Frontal cortex (tissue), 4 donors: Measurements from ENCODE around the gene KNL1. TPM values are rescaled to one million over a fixed set of nuclear protein-coding genes. Genes with fewer than 3 reads are reported as not detected.

ENCODE experiments used
- DNase-seq, 2 donors: peaks; one replicate each; pipeline ENCODE4 v3.0.0; 2012; ENCODE audit warnings: low spot score in 2 of 2
- FAIRE-seq: peaks from 2 replicates; lab custom pipeline; 2012; peaks lifted over from hg19 to GRCh38; lab: Jason Lieb, UNC
- total RNA-seq: library from RNA; depleted of rRNA; stranded (reverse); fragments of >200 nt; gene quantifications from one replicate; pipeline ENCODE4 v1.2.3, GENCODE V29; 2014
- donor health status: control.
- donor health status: control.
- donor health status: control.

The KNL1 gene, protein sequence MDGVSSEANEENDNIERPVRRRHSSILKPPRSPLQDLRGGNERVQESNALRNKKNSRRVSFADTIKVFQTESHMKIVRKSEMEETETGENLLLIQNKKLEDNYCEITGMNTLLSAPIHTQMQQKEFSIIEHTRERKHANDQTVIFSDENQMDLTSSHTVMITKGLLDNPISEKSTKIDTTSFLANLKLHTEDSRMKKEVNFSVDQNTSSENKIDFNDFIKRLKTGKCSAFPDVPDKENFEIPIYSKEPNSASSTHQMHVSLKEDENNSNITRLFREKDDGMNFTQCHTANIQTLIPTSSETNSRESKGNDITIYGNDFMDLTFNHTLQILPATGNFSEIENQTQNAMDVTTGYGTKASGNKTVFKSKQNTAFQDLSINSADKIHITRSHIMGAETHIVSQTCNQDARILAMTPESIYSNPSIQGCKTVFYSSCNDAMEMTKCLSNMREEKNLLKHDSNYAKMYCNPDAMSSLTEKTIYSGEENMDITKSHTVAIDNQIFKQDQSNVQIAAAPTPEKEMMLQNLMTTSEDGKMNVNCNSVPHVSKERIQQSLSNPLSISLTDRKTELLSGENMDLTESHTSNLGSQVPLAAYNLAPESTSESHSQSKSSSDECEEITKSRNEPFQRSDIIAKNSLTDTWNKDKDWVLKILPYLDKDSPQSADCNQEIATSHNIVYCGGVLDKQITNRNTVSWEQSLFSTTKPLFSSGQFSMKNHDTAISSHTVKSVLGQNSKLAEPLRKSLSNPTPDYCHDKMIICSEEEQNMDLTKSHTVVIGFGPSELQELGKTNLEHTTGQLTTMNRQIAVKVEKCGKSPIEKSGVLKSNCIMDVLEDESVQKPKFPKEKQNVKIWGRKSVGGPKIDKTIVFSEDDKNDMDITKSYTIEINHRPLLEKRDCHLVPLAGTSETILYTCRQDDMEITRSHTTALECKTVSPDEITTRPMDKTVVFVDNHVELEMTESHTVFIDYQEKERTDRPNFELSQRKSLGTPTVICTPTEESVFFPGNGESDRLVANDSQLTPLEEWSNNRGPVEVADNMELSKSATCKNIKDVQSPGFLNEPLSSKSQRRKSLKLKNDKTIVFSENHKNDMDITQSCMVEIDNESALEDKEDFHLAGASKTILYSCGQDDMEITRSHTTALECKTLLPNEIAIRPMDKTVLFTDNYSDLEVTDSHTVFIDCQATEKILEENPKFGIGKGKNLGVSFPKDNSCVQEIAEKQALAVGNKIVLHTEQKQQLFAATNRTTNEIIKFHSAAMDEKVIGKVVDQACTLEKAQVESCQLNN (N-terminal part only)
- total RNA-seq: 6.5 TPM

DNA sequence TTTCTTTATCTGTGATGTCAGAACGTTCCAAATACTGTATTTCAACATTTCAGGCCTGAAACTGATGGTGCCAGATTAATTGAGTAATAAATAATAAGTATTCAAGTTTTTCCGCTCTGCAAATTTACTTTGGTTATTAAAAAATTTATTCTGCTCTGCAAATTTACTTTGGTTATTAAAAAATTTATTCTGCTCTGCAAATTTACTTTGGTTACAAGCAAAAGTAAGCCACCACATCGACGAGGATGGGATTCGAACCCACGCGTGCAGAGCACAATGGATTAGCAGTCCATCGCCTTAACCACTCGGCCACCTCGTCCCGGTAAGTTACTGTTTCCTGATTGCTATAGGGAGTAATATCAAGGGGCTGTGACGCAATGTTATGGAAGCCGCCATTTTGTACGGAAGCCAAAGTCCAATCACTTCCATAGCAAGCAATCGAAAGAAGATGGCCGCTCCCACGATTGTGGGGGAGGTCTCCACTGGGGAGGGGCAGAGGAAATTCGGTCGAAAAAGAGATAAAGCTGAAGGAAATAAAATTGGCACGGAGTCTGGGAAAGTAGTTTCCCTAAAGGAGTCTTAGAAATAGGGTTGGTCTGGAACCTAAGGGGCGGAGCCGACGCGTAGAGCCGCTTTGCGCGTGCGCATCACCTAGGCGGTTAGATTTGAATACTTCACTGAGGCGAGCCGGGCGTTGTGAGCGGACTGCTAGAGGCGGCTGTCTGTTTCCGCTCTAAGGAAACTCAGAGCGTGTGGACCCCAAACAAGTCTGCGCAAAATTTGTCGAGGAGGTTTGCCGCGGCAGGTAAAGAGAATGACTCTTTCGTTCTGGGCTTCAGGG, at the start of gene KNL1:
KNL1 (plus strand) TSS at position 662 of the 841 bp plus-strand sequence. CDS start 8,683 bp downstream, outside the sequence.
- DNase-seq: peak; percentile 79 to 87
- no peak for FAIRE-seq

DNA sequence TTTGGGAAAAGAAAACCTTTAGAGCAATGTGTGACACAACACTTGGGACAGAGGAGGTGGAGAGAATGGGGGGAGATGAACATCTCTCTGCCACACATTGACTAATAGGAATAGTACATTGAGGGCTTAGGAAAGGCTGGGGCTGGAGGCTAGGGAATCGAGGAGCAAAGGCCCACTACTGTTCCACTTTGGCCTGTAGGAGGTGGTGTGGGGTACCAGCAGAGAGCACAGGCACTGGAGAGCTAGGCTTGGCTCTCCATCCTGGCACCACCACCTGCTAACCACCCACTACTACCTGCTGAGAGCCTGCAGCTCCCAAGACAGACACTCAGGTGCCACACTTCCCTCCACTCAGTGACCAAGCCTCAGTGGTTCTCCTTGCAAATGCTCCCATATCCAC, 48.6 kb upstream of the KNL1 start:
- no peak for DNase-seq
- no peak for FAIRE-seq

DNA sequence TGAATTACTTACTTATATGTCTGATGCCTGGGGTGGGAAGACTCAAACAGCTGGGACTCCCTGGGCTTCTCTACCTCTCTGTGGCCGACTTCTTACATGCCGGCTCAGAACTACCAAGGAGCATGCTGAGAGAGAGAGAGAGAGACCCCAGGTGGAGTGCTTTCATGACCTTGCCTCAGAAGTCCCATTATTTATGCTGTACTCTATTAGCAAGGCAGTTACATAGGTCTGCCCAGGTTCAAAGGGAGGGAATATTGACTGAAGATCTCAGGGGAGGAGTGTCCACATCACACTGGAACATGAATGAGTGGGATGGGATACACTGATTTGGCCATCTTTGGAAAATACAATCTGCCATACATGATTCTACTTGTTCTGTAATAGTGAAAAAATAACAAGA, 45.4 kb upstream of the KNL1 start:
- FAIRE-seq (no peak), DNase-seq (no peak)

DNA sequence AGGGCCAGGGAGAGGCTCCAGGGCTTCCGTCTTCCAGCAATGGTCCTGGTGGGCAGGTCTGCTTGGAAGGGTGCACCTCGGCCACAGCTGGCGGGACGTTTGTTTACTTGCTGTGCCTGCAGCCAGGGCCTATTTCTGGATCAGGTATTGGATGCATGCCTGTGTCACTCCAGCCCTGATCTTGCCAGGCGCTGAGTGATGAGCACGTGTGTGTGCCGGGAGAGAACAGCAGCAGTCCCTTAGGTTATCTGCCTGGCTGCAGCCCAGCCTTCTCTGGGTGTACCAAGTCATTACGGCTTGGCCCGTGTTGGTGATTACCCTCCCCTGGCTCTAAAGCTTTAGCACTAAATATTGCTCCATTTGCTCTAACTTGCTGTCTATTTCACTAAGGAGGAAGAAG, 44.2 kb upstream of the KNL1 start:
- no peak for FAIRE-seq
- no peak for DNase-seq

DNA sequence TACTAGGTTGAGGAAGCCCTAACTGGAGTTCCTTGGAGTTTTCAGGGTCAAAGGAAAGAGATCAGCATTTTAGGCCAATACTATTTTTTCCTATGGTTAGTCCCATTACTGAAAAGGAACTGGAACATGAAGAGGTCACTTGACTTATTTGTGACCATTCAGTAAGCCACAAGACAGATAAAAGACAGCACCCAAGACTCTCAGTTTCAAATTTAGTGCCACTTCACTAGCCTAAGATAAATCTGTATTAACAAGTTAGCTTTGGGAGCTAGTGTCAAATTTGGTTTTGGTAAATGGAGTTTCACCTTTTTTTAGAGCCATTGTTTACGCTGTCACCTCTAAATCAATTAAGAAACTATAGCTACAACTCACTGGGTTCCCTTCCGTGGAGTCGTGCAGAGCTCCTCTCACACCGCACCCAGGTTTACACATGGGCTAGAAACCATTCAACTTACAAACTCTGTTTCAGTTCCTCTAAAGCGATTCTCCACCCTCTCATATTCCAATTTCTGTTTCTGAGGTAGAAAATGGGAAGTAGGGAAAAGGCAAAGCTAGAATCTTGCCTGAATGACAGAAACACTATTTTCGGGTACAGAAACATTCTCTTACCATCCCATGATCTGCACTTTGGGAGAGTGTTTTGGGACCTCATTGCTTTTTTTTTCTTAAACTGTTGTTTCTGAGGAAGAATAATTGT, 43.6 kb upstream of the KNL1 start:
- DNase-seq: no peak
- FAIRE-seq: no peak

DNA sequence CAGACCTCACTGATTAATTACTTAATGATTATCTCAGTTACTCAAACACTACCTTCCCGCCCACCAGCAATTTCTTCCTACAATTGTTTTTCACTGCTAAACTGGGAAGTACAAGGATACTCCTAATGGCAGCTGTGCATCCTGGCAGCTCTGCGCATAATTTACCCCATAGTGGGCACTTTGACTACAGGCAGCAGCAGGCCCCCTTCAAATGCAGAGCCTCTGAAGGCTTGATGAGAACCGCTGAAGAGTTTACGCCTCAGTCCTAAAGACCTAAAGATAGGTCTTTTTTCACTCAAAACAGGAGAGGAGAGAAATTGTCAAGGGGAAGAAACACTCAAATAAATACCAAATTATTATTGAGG, 39.9 kb upstream of the KNL1 start:
- FAIRE-seq: no peak

DNA sequence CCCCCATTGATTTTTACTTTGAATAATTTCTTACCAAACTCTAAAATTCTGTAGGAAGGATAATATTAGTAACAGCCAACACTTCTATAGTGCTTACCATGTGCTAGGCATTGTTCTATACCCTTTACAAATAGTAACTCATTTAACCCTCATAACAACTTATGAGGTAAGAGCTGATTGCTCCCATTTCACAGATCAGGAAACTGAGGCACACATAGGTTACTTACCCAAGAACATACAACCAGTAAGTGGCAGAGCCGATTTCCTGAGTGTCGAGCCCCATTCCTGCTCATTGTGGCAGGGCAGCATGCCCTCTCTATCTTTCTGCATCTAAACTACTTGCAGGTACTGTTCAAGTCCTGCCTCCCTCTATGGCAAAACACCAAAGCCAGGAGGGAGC, 38.2 kb upstream of the KNL1 start:
- DNase-seq (no peak), FAIRE-seq (no peak)

More for the DNA sequence above, 39.9 kb upstream of the KNL1 start:
- no peak for DNase-seq

DNA sequence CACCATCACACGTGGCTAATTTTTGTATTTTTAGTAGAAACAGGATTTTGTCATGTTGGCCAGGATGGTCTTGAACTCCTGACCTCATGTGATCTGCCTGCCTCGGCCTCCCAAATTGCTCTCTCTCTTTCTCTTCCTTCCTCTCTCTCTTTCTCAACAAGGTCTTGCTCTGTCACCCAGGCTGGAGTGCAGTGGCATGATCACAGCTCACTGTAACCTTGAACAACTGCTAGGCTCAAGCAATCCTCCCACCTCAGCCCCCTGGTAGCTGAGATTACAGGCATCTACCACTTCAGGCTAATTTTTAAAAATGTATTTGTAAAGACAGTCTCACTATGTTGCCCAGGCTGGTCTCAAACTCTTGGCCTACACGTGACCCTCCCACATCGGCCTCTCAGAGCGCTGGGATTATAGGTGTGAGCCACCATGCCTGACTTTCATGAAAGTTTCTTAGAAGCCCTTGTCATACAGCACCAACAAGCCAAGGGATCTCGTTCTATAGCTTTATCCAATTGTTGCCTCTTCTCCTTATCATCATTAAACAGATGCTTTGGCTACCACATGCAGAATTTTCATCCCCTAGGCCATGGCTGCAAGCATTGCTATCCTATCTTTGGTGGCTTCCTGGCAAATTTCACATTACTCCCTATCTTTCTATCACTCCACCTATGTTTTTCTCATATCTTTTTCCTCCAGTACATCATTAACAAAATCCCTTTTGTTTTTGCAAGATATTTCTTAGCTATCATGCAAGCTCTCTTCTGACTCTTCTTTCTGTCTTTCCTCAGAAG, 34.9 kb upstream of the KNL1 start:
- DNase-seq (no peak), FAIRE-seq (no peak)

DNA sequence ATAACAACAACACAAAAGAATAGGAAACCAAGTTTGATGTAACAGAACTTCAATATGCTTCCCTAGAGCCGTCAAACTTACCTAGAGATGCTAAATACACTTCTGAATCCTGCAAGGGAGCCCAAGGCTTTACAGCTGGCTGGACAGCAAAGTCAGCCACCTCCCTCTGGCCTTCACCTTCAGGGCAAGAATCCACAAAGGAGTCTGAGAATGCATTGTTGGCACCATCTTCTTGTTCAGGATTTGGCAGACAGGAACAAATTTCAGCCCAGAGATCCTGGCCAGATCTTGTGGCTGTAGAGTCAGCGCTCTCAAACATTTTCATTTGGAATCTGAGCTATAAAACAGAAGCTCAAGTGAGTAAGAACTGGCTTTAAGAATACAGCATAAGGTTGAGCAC, 31.4 kb upstream of the KNL1 start:
- DNase-seq: no peak

DNA sequence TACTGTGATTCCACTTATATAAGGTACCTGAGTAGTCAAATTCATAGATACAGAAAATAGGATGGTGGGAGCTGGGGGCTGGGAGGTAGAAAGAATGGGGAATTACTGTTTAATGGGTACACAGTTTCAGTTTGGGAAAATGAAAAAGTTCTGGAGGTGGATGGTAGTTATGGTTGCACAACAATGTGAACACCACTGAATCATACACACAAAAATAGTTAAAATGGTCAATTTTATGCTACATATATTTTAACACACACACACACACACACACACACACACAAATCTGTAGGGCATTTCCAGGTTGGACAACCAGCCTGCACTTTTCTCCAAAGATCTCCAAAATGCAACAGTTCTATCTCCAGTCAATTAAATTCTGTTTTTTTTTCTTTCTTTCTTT, 30.6 kb upstream of the KNL1 start:
- no peak for FAIRE-seq
- no peak for DNase-seq

More for the DNA sequence above, 31.4 kb upstream of the KNL1 start:
- no peak for FAIRE-seq

DNA sequence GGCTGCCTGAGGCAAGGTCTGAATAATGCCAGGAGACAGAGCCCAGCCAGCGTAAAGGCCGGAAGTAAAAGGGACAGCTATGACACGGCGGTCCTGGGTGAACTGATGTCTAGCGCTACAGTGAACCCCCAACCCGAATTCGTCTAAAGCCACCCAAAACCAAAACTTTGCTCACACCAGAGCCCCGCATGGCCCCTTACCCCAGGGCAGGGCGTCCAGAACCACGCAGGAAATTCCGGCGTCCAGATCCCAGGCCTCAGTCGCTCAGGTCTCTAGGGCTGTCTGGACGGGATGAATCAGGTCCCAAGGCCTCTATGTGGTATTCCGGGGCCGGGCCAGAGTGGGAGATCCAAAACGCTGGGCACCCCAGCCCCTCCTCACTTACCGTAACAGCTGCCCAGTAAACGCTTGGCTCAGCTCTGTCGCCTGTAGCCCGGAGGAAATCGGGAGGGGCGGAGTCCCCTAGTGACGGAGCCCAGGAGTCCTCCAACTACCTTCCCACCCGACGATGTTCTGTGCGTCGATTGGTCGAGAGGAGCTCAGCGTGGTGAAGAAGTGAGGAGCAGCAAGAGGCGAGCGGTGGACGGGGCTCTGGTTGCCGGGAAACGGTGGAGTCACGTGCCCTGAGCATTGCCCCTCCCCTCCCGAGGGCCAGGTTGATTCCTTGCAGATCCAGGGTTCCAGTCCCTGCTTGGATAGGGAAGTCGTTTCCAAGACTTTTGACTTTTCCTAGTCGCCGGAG, 29.3 kb upstream of the KNL1 start, which contains the start of gene CCDC32:
CCDC32 (minus strand) TSS at position 452 of the 742 bp plus-strand sequence. CDS start 2,027 bp downstream, outside the sequence.
- DNase-seq: peak; percentile 93 to 98
- peak; percentile 65 for FAIRE-seq

DNA sequence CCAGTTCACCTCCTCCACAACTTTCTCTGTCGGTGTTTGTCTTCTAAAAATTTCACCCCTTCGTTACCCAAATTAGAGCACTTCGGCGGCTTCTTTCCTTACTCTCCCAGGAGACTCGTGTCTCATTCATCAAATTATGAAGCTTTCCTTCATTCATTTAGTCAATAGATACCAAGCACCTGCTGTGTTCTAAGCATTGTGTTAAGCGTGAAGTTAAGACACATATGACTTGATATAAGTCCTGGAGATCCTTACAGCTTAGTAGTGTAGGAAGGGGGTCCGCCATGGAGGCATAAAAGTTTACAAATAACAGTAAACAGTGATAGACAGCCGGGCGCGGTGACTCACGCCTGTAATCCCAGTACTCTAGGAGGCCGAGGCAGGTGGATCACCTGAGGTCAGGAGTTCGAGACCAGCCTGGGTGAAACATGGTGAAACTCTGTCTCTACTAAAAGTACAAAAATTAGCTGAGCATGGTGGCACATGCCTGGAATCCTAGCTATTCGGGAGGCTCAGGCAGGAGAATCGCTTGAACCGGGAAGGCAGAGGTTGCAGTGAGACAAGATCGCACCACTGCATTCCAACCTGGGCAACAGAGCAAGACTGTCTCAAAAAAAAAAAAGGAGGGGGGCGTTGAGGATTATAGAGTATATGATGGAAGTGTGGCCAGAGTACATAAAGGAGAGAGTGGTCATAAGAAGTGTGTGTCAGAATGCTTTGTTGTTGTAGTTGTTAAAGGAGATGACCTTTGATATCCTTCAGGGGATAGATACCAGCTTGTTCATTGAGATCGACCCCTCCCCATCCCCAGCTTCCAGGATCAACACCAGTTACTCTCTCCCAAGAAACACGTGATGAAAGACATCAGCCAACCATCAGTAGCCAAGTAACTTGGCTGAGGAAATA, 28.5 kb upstream of the KNL1 start:
- no peak for DNase-seq
- FAIRE-seq: no peak

DNA sequence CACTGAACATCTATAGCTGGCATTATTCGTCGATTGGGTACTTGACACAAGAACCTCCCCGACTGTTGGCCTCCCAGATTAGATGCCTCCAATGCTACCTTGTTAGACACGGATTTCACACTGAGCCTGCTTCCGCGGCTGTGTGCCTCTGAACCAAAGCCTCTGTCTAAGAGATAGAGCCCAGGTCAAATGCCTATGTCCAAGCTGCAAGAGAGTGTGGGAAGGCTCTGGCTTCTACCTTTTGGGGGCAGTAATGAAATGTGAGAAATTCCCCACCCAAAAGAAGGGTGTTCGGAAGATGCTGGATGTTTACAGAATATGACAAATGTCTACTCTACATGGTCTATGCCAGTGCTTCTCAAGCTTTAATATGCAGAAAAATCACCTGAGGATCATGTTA, 26.9 kb upstream of the KNL1 start:
- FAIRE-seq (no peak), DNase-seq (no peak)

DNA sequence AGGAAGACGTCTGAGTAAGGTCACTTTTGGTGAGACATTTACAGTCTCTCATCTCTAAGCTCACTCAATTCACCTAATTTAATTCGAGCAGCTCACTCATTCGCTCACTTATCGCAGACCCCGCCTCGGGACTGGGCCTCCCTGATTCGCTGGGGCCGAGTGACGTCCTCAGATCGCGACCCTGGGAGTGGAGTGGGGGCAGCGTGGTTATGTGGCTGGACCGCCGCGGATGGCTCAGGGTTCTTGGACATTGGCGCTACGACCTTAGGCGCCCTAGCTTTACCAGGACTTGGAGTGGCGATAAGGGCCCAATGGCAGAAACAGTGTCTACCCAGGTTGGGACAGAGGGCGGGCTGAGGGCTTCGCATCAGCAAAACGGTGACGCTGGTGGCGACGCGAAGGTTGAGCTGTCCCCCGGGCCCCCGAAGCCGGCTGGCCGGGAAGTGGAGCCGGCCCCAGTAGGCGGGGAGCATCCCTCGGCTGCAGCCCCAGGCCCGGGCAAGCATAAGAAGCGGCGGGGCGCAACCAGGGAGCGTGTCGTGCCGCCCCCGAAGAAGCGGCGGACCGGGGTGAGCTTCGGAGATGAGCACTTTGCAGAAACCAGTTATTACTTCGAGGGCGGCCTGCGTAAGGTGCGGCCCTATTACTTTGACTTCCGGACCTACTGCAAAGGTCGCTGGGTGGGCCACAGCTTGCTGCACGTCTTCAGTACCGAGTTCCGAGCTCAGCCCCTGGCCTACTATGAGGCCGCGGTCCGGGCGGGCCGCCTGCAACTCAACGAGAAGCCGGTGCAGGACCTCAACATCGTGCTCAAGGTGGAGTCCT, 24.7 kb upstream of the KNL1 start, which contains the start of gene RPUSD2:
RPUSD2 (plus strand) TSS at position 171 of the 825 bp plus-strand sequence; CDS start at position 210, 39 bp downstream.
- FAIRE-seq (no peak), DNase-seq (peak; percentile 86 to 91)

DNA sequence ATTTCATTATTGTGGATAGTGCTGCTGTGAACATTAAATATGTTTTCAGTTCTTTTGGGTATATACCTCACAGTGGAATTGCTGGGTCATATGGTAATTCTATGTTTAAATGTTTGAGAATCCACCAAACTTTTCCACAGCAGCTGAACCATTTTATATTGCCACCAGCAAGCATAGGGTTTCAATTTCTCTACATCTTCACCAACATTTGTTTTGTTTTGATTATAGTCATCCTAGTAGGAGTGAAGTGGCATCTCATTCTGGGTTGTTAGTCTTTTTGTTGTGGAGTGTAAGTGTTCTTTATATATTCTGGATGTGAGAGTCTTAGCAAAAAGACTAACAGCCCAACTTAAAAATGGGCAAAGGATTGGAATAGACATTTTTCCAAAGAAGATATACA, 18.9 kb upstream of the KNL1 start:
- FAIRE-seq (no peak), DNase-seq (no peak)
